Pons (tissue), 1 donor: ENCODE measurements around the gene KLHL1.

ENCODE experiments used
- DNase-seq: peaks from one replicate; pipeline ENCODE4 v3.0.0-alpha.2; 2016; ENCODE audit warnings: low spot score

KLHL1 gene

DNA sequence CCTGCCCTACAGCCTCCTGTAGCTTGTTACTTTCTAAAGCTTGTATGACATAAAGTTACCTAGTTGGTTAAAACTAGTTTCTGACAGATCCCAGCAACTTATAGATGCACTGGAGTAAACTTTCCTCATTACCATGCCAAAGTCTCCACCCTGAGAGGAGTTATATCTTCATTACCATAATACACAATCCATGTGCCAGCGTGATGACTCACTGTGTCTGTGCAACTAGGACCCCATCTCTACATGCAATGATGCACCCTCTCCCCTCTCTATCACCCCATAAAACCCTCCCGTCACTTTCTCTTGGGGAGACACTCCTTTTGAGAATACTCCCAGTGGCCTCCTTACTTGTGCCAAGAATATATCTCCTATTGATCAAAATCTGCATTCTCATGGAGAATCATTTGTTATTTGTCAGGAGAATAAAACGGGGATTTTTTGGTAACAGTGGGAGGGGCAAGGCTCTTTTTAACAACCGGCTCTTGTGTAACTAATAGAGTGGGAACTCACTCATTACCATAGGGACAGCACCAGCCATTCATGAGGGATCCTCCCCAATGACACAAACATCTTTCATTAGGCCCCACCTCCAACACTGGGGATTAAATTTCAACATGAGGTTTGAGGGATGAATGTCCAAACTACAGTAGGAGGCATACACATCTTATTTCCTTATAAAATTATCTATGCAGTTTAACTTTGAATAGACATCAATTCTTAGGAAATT lies 235.8 kb downstream of the KLHL1 start:
- DNase-seq = no peak

DNA sequence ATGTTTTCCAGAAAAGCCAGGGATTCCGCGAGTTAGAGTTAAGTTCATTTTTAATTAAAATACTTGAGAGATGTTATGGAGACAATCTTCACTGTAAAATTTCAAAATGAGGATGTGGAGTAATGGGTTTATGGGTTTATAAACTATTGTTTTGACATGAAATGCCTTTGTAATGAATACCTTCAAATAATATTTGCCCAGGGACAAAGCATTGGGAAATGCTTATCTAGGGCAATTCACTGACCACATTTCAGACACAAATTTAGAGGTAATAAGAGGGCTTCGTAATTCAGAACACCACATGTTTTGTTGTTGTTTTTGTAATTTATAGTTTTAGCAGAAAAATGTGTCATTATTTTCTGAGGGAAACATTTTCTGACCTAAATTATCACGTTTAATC lies 241.7 kb downstream of the KLHL1 start:
- DNase-seq = no peak

DNA sequence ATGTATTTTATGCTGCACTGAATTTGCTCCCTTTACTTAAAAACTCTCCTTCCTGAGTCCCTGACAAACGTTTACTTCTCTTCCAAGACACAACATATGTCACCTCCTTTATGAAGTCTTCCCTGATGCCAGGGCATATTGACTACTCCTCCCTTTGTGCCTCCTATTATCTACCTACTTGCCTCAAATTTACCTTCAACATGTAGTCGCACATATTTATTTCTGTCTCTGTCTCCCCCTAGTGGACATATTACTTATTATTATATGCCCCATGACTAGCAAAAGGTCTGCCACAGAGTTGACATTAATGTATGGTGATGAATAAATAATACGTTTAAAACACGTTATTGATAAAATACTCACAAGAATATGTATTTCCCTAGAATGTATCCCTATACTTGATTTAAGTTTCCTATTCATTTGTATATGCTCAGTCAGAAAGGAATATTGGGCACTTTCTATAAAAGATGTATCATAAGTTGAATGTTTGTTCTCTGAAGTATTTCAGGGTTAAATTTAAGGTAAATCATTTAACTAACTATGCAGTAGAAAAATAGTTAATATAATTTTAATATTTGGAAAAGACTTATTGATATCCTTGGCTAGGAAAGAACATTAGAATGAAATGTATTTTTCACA lies 250.9 kb downstream of the KLHL1 start:
- peak; percentile 67 for DNase-seq

DNA sequence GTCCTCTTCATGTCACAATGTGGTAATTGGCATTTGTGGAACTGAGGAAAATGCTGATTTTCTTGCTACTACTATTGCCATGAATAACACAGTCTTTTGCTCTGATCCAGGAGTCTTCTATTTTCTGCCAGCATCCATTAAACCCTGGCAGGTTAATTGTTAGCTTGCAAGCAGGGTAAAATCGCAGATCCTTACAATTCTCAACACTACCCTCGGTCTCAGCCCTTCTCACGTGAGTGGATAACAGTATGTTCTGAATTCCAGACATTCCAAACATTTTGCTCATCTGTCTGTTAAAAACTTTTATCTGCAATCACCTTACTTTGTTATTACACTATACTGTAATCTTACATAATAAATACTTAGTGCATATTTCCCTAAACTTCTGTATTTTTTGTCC lies 251.9 kb downstream of the KLHL1 start:
- DNase-seq = no peak

DNA sequence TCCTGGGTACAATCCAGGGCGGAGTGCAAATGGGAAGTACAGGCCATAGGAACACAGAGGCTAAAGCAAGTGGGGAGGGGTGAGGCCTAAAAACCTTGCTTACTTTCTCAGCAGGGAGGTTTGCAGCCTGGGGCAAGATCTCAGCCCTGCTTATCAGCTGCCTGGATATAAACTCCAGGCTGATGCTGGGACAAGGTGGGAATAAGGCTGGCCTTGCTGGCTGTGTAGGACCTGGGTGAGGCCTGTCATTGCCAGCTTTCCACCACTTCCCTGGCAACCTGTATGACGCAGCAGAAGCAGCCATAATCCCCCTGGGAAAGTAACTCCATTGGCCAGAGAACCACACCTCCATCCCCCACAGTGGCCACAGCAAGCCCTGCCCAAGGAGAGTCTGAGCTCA lies 279.7 kb downstream of the KLHL1 start:
- no peak for DNase-seq

DNA sequence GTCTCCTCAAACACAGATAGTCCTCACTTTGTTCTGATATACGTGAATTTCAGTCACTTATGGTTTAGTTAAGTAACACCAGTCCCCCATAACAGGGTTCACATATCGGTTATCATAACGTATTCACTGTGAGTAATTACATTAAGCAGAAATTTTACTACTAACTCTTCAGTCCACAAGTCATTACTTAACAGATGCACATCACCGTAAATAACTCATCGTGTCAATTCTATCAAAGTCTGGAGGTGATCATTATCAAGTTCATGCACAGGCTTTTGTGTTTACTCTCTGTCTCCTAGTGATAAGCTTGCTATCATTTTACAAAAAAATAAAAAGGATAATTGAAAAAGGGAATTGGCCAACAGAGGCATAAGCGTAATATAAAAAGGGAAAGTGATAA lies 288.1 kb downstream of the KLHL1 start:
- DNase-seq = no peak

DNA sequence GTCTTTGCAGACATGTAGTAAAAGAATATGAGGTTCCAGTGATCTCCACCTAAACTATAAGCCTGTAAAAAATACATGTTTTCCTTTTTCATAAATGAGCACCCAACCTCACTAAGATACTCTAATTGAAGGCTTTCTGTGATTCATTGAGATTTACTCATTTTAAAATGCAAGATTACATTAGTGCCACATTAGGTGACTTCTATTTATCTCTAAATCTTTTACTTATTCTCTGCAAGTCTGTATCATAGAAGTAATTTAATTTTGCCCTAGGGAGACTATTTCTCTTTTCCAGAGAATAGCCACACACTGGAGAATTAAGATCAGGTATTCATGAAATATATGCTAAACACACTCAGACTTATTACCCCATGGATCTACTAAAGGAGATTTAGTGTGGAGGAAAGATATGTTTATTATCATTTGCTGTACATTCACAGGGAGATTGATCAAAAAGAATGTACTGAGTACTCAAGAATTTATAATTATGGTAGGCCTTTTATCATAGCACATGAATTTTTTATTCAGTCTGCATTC lies 290.9 kb downstream of the KLHL1 start:
- DNase-seq = no peak

DNA sequence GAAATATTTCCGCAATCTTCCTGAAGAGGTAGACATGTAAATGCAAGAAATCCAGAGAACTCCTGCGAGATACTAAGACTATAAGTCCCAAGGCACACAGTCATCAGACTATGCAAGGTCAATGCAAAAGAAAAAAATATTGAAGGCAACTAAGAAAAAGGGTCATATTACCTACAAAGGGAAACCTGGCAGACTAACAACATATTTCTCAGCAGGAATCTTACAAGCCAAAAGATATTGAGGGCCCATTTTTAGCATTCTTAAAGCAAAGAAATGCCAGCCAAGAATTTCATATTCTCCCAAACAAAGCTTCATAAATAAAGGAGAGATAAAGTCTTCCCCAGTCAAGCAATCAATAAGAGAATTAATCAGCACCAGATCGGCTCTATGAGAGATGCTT lies 299.1 kb downstream of the KLHL1 start:
- no peak for DNase-seq

DNA sequence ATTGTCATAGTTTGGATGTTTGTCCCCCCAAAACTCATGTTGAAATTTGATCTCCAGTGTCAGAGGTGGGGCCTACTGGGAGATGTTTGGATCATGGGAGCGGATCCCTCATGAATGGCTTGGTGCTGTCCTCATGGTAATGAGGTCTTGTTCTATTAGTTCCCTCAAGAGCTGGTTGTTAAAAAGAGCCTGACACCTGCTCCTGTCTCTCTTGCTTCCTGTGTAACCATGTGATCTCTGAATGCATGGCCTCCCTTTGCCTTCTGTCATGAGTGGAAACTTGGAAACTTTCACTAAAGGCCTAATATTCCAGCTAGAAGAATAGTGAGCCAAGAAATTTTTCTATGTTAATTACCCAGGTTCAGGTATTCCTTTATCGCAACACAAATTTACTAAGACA lies 312.0 kb downstream of the KLHL1 start:
- no peak for DNase-seq

DNA sequence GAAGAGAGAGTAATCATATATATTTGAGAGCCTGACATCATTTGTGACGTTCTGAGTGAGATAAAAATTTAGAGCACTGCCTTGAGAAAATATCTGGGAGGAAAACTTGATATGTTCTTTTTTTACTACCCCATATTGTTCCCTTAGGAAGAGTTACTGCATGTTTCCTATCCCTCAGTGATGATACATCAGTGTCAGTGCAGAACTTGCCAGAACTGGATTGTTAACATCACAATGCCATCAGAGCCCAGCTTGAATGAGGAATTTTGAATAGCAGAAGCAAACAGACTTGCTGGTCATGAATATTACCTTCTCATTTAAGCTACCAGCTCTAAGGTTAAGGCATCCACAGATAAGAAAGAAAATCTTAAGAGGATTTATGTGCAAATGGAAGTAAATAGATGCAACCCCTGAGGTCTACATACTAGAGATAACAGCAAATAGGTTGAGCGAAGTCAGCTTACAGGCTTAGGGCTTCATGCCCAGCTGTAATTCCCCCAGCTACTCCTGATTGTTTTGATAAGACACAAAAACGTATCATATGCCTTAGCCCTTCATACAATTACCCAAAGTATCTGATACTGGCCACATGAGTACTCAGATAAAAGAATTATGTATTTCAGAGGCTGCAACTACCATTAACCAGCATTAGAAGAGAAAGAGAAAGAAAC lies 314.3 kb downstream of the KLHL1 start:
- DNase-seq = no peak

DNA sequence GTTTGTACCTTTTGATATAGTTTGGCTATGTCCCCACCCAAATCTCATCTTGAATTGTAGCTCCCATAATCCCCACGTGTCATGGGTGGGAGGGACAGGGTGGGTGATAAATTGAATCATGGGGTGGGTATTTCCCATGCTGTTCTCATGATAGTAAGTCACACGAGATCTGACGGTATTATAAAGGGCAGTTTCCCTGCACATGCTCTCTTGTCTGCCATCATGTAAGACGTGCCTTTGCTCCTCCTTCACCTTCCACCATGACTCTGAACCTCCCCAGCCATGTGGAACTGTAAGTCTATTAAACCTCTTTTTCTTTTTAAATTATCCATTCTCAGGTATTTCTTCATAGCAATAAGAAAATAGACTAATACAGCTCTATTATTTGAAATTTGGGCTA lies 331.3 kb downstream of the KLHL1 start:
- no peak for DNase-seq

DNA sequence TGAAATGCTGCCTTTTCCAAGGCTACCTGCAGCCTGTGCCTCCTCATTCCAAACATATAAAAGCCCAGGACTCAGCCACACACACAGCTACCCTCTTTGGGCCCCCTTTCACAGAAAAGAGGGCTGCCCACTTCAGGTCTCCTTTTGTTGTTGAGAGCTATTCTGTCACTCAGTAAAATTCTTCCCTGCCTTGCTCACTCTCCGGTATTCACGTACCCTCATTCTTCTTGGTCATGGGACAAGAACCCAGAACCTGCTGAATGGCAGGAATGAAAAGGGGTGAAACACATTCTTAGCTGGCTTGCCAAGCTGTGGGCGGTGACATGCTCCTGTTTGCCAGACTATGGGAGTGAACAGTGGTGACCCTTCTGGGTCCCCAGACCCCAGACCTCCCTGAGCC lies 338.6 kb downstream of the KLHL1 start:
- DNase-seq = no peak

DNA sequence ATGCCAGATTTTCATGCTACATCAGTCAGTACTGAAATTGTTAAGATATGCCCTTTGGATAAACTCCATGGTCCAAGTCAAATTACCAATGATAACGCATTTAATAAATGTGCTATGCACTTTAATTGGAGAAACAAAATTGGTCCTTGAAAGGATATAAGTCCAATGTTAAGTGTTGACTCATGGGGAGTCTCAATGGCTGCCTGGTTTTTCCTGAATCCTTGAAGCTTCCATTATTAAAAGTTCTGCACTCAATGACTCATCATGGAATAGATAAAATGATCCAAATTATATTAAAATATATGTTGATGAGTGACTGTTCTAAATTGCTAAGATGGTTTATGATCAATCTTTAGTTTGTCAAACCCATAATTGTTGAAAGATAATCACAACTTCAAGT lies 346.7 kb downstream of the KLHL1 start:
- DNase-seq = no peak

DNA sequence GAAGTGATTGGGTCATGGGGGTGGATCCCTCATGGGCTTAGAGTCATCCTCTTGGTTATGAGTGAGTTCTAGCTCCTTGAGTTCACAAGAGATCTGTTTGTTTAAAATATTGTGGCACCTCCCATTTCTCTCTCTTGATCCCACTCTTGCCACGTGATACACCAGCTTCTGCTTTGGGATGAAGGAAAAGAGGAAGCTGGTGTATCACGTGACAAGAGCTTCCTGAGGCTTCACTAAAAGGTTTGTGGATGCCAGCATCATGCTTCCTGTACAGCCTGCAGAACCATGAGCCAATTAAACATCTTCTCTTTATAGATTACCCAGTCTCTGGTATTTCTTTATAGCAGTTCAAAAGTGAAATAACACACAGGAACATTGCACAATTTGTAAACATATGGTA lies 353.2 kb downstream of the KLHL1 start:
- DNase-seq = no peak

DNA sequence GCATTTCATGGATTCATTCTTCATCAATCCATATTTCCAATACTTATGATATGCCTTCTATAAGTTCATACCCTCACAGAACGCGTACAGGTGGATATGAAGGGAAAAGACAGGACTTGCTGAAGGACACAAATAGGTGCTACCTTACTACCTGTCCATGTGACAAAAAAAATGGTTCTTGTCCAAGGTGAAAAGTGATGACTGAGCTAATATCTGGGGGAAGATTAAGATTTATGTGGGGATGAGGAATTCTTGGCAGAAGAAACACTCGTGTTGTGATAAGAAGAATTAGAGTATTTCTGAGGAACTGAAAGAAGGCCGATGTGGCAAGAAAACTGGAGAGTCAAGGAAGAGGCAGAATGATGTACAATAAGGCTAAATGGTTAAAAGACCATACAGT lies 357.0 kb downstream of the KLHL1 start:
- no peak for DNase-seq

DNA sequence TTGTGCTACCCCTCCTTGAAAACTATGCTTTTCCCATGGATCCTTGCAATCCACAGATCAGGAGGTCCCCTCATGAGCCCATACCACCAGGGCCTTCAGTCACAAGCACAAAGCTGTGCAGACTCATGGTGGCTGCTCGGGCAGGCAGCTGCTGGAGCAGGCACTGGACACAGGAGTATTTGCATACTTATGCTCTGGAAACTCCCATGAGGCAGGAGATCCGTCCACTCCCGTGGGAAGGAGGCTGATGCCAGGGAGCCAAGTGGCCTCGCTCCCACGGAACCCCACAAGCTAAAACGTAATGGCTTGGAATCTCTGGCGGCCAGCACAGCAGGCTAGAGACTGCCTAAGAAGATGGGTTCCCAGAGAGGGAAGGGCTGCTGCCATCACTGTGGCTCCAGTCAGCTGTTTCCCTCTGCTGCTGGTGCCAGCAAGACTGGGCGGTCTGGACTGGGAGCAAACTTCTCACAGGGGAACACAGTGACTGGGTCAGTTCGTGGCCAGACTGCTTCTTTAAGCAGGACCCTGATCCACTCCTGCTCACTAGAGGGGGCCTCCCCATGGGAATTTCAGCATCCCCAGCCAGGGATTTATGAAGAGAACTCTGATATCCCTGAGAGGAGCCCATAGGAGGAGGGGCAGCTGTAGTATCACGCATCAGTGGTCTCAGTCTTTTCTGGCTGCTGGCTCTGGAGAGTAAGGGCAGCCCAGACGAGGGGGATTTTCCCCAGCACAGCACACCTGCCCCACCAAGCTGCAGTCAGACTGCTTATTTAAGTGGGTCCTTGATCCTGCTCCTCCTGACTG lies 370.9 kb downstream of the KLHL1 start:
- DNase-seq = no peak

DNA sequence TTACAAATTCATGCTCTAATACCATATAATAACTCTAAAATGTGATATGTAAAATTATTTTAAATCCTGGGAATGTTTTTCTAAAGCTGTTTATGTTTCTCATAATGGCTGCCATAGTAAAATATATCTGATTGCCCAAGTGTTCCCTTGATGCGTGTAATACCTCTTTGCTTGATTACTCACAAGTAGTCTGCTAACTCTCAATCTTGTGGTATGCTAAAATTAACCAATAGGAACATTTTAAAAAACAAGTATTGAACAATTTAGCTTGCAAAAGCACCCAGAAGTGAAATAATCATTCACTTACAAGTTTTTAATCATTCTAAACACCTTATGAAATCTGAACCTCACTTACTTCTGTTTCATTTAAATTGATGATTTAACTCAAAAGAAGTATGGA lies 386.6 kb downstream of the KLHL1 start:
- no peak for DNase-seq

DNA sequence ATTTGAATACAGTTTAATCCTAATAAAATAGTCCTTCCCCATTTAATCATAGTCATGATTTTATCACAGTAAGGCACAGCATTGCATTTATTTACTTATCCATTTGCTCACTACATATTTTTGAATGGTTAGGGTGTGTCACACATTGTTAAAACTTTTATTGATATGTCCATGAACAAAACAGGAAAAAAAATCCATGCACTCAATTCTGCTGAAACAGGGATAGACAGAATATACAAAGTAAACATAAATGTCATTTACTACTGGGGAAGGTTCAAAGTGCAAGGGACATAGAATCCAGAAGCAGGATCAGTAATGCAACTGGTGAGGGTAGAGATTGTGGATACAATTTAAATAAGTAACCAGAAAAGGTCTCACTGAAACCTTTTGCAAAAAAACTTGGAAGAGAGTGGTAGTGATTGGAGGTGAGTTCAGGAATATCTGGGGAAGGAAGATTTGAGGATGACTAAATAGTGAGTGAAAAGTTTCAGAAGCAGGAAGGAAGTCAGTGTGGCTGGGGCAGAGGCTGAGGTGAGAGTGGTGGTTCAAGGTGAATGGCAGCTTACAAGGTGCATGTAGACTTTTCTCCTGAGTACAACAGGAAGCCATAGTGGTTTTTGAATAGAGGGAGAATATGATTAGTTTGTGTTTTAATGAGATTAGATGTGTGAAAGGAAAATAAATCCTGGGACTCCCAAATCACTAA lies 387.8 kb downstream of the KLHL1 start:
- DNase-seq = no peak

DNA sequence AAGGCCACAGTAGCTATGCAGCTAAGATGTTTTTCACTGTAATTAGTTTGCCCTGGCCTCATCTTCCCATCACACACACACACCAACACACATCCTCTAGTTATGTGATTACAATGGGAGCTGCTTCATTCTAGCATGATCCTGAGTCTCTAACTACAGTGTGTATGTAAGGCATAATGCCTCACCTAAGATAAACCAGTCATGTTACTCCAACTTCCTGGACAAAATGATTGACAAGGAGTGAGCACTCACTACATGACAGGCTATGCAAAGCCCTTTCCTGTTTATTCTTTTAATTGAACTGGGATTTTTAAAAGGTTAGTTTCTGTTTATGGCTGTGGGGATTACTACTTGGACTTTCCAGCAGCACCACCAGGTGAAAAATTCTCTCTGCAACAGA lies 401.4 kb downstream of the KLHL1 start:
- no peak for DNase-seq

DNA sequence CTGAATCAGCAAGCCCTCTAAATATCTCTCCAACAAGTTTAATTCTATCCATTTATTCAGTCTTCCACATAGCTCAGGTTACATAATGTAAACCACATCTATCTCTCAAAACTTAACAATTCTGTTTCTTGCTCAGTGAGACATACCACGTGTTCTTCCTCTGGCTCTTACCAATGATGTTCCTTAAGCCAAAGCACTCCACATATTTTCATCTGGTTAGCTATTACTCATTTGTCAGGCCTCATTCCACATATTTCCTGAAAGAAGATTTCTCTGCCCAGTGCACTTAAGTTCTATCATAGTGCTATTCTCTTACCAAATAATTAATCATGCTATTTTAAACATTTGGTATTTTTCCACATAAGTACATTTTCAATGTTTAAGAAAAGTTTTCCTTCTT lies 403.9 kb downstream of the KLHL1 start:
- DNase-seq = no peak

DNA sequence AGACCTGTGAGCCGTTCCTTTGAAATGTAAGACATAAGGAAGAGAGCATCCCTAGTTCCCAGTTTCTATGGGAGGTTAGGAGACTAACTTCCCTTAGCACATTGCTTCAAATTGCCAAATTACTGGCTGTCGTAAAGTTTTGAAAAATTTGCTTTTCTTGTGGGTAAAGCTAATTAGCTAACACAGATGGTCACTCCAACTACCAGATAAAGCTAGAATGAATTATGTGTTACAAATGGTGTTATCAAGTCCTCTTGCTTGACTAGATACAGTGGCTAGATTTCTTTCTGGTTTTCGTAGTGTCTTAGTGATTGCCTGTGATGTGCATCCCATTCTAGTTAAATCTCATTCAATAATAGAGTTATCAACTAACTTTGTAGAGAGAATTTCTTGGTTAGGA lies 417.3 kb downstream of the KLHL1 start:
- no peak for DNase-seq
